Endothelial cell of umbilical vein (primary cell): Measurements from ENCODE around the gene SLTM. TPM values are rescaled to one million over a fixed set of nuclear protein-coding genes. Genes with fewer than 3 reads are reported as not detected.

Experiments
- BruUV-seq: library from RNA; stranded (reverse); fragments of 400-500 nt; replicated peaks from 2 replicates; lab custom pipeline; 2021; lab: Mats Ljungman, UMichigan
- CTCF ChIA-PET: fragments of 300-600, 350-600 bp; sonication (Branson Sonifier 250); formaldehyde crosslinking; loops from one replicate; lab custom pipeline; 2021; ENCODE audit warnings: antibody characterized with exemption, inconsistent platforms; lab: Charles Lee
- POLR2A ChIA-PET: fragments of 300-600, 350-600 bp; sonication (Branson Sonifier 250); formaldehyde crosslinking; loops from one replicate; lab custom pipeline; 2021; ENCODE audit warnings: antibody characterized with exemption, inconsistent platforms; lab: Charles Lee
- DNase-seq: peaks from one replicate; pipeline ENCODE4 v3.0.0-alpha.2; 2011; ENCODE audit warnings: low read depth, low spot score
- FAIRE-seq: peaks from 2 replicates; lab custom pipeline; 2011; peaks lifted over from hg19 to GRCh38; lab: Jason Lieb, UNC
- H2AFZ ChIP-seq: 2 replicates; pipeline ENCODE4 v1.6.0; 2012; ENCODE audit warnings: low read depth, low read length, control low read depth, inconsistent platforms
- H3K27ac ChIP-seq: 2 replicates; pipeline ENCODE4 v1.5.1; 2011; ENCODE audit warnings: low read depth, mild to moderate bottlenecking, control low read depth, low read length, moderate library complexity; ENCODE audit not compliant: insufficient read depth
- H3K27me3 ChIP-seq, 2 experiments: 2 replicates each; pipeline versions ENCODE4 v1.6.0 to v1.6.1; 2011; ENCODE audit warnings: low read length in 2 of 2, mixed read lengths in 1 of 2; ENCODE audit not compliant: control insufficient read depth in 2 of 2, insufficient read depth in 2 of 2
- H3K36me3 ChIP-seq, 2 experiments: 2 replicates in 1 of 2; 3 replicates in 1 of 2; pipeline ENCODE4 v1.5.1; 2011; ENCODE audit warnings: low read length in 2 of 2, mild to moderate bottlenecking in 1 of 2, moderate library complexity in 1 of 2; ENCODE audit not compliant: control insufficient read depth in 2 of 2, insufficient read depth in 2 of 2; ENCODE audit errors: extremely low read depth in 1 of 2
- H3K4me1 ChIP-seq: 3 replicates; pipeline ENCODE4 v1.5.1; 2011; ENCODE audit warnings: mild to moderate bottlenecking, low read length; ENCODE audit not compliant: control insufficient read depth, insufficient read depth; ENCODE audit errors: extremely low read depth
- H3K4me2 ChIP-seq: 2 replicates; pipeline ENCODE4 v1.6.1; 2011; ENCODE audit warnings: low read length, control low read depth, mixed read lengths; ENCODE audit not compliant: insufficient read depth
- H3K4me3 ChIP-seq, 3 experiments: fragments of 200-600 bp in 1 of 3; sonication (generic), shearing (Covaris generic) in 1 of 3; replicated peaks in 1 of 3; 2 replicates each; pipeline ENCODE4 v1.5.1; 2011 to 2016; ENCODE audit warnings: control low read depth in 3 of 3, low read length in 3 of 3, mild to moderate bottlenecking in 2 of 3, inconsistent platforms in 1 of 3, low read depth in 1 of 3, moderate library complexity in 1 of 3; ENCODE audit not compliant: insufficient read depth in 1 of 3
- H3K79me2 ChIP-seq: 2 replicates; pipeline ENCODE4 v1.6.0; 2012; ENCODE audit warnings: low read length, inconsistent platforms; ENCODE audit not compliant: control insufficient read depth, insufficient read depth
- H3K9ac ChIP-seq: replicated peaks from 2 replicates; pipeline ENCODE3; 2011; ENCODE audit warnings: low read length, control low read depth; ENCODE audit not compliant: insufficient read depth; ENCODE audit errors: extremely low read depth
- H3K9me1 ChIP-seq: replicated peaks from 3 replicates; pipeline ENCODE4 v1.6.0; 2011; ENCODE audit warnings: mild to moderate bottlenecking, low read length; ENCODE audit not compliant: control insufficient read depth, insufficient read depth; ENCODE audit errors: extremely low read depth
- H3K9me3 ChIP-seq: replicated peaks from 2 replicates; pipeline ENCODE4 v1.5.1; 2012; ENCODE audit warnings: low read length, inconsistent platforms; ENCODE audit not compliant: control insufficient read depth, insufficient read depth
- H4K20me1 ChIP-seq: replicated peaks from 2 replicates; pipeline ENCODE3; 2011; ENCODE audit warnings: mild to moderate bottlenecking, low read length; ENCODE audit not compliant: control insufficient read depth, insufficient read depth; ENCODE audit errors: extremely low read depth
- EZH2 ChIP-seq: IDR thresholded peaks from 2 replicates; pipeline ENCODE4 v1.6.1; 2012; ENCODE audit warnings: borderline replicate concordance, low read depth, mild to moderate bottlenecking, moderate library complexity, low read length, inconsistent platforms; ENCODE audit not compliant: severe bottlenecking
- FOS ChIP-seq: IDR thresholded peaks from 2 replicates; pipeline ENCODE4 v1.6.1; 2011; ENCODE audit warnings: mild to moderate bottlenecking, low read length, moderate library complexity, borderline replicate concordance; ENCODE audit not compliant: insufficient read depth
- GATA2 ChIP-seq: IDR thresholded peaks from 2 replicates; pipeline ENCODE4 v1.7.0; 2011; ENCODE audit warnings: low read depth, mild to moderate bottlenecking, moderate library complexity, mixed read lengths, low read length; ENCODE audit not compliant: insufficient read length, insufficient read depth
- JUN ChIP-seq: IDR thresholded peaks from 2 replicates; pipeline ENCODE4 v1.6.1; 2011; ENCODE audit warnings: borderline replicate concordance, low read depth; ENCODE audit not compliant: insufficient read length, insufficient read depth
- MYC ChIP-seq: IDR thresholded peaks from one replicate; pipeline ENCODE4 v1.6.1; 2011; ENCODE audit warnings: mild to moderate bottlenecking, low read depth, low read length
- POLR2A ChIP-seq: IDR thresholded peaks from 2 replicates; pipeline ENCODE4 v1.6.1; 2012; ENCODE audit warnings: low read depth, mild to moderate bottlenecking, control low read depth, low read length
- POLR2AphosphoS5 ChIP-seq: IDR thresholded peaks from 2 replicates; pipeline ENCODE4 v1.6.1; 2012; ENCODE audit warnings: low read depth, mild to moderate bottlenecking, control low read depth, low read length, moderate library complexity; ENCODE audit not compliant: insufficient read depth
- dilution Hi-C: fragments of 300-500 bp; cut with MboI; formaldehyde crosslinking; loops from one replicate; pipeline ENCODE4 v1.15.0; 2019; ENCODE audit warnings: low sequenced_read_pairs; ENCODE audit not compliant: extremely low pct_ligation_motif_present
- intact Hi-C: fragments of 100-400 bp; cut with micrococcal nuclease; formaldehyde crosslinking; loops from one replicate; pipeline ENCODE4 v1.10.0; 2022
- polyA plus RNA-seq, 4 experiments: library from polyadenylated mRNA; depleted of rRNA in 3 of 4; stranded (reverse) in 3 of 4; unstranded in 1 of 4; fragments of >200 nt; gene quantifications; 2 replicates each; pipeline versions ENCODE4 v1.2.1 to v1.2.3, GENCODE V29; 2011 to 2012; ENCODE audit warnings: missing spikeins in 1 of 4
- total RNA-seq: library from RNA; stranded (reverse); gene quantifications from 2 replicates; pipeline ENCODE4 v1.2.3, GENCODE V29; 2021
- TF ChIP-seq, protein P1 (sequence below), 2 donors: IDR thresholded peaks; 1 replicate in 1 of 2; 2 replicates in 1 of 2; pipeline ENCODE4 v1.5.1; 2011; ENCODE audit warnings: low read length in 2 of 2, mild to moderate bottlenecking in 2 of 2, moderate library complexity in 2 of 2, control low read depth in 1 of 2, inconsistent platforms in 1 of 2, low read depth in 1 of 2; ENCODE audit not compliant: insufficient read depth in 1 of 2; ENCODE audit errors: extremely low read depth in 1 of 2
- TF ChIP-seq, protein P2 (sequence below): IDR thresholded peaks from 2 replicates; pipeline ENCODE4 v1.6.1; 2011; ENCODE audit not compliant: insufficient read depth, insufficient read length

SLTM gene
- total and polyA plus RNA-seq, 2 donors (not counting 3 experiments of a cell fraction or from before 2014, with no cell fraction given), result 28.1 to 93.0 TPM

DNA sequence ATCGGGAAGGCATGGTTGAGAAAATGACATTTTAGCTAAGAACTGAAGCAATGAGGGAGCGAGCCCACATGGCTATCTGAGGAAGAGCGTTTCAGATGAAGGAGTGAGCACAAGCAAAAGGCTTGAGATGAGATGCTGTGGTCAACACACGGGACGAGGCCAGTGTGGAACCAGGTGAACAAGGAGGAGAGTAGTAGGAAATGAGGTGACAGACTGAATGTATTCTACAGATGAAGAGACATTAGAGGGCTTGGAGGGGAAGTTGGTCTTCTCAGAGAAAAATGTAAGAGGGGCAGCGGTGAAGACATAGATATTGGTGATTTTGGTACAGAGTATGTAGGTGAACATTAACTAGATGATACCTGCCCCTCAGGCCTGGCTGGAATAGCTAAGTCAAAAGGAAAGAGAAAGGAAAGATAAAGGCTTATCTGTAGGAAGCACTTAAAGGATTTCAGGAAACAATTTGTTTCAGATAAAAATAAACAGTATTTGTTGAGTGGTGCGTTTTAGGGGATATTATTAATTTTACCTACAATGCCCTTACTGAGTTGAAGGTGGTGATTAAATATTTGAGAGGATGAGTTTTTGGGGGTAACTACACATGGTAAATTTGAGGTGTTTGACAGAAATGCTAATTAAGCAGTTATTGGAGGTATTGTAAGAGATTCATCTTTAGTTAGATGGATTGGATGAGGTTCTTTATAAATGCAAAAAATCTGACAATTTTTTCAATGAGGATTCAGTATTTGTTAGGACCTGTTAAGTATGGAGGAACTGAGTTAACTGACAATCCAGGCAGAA is 57.0 kb downstream of the SLTM start:
- POLR2A ChIA-PET, result no interaction called here
- dilution Hi-C loops, result no loop called here

More for the DNA sequence above, 57.0 kb downstream of the SLTM start:
- Histone ChIP-seq H3K79me2 (no peaks in the 10 kb centered on the region), H3K4me3 (no peak overlapping the region), H2AFZ (no peak overlapping the region), H3K4me1 (no peaks in the 10 kb centered on the region), H3K9me3 (no peaks in the 10 kb centered on the region), H4K20me1 (no peaks in the 10 kb centered on the region), H3K4me2 (no peak overlapping the region), H3K36me3 (peaks cover 12 to 16% of the 10 kb centered on the region in 2 experiments), H3K27ac (no peak overlapping the region), H3K9ac (no peak overlapping the region), H3K27me3 (no peaks in the 10 kb centered on the region), H3K9me1 (no peaks in the 10 kb centered on the region)
- DNase-seq (no peak), FAIRE-seq (no peak)
- no TSS peak for BruUV-seq
- intact Hi-C loops, result loop anchor here (5.0 kb wide), 2 partner anchors 104 to 649 kb away; partner anchors contain the start of gene MINDY2
- CTCF ChIA-PET, result interaction anchor here (1.0 to 2.5 kb wide), 2 partner anchors 648 to 649 kb away, joined by 3 to 6 read pairs; no protein-coding TSS in a partner anchor
- no peak for TF ChIP-seq MYC
- no peak for TF ChIP-seq POLR2A
- no peak for TF ChIP-seq GATA2
- no peak for TF ChIP-seq FOS
- no peak for TF ChIP-seq EZH2
- no peak for TF ChIP-seq POLR2AphosphoS5
- TF ChIP-seq, protein P1, sequence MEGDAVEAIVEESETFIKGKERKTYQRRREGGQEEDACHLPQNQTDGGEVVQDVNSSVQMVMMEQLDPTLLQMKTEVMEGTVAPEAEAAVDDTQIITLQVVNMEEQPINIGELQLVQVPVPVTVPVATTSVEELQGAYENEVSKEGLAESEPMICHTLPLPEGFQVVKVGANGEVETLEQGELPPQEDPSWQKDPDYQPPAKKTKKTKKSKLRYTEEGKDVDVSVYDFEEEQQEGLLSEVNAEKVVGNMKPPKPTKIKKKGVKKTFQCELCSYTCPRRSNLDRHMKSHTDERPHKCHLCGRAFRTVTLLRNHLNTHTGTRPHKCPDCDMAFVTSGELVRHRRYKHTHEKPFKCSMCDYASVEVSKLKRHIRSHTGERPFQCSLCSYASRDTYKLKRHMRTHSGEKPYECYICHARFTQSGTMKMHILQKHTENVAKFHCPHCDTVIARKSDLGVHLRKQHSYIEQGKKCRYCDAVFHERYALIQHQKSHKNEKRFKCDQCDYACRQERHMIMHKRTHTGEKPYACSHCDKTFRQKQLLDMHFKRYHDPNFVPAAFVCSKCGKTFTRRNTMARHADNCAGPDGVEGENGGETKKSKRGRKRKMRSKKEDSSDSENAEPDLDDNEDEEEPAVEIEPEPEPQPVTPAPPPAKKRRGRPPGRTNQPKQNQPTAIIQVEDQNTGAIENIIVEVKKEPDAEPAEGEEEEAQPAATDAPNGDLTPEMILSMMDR (IDR thresholded peaks at IDR 0.05; ENCODE audit: extremely low read depth in 1 of 2, insufficient read depth in 1 of 2, low read depth in 1 of 2, low read length in 2 of 2), result no peak
- no peak for TF ChIP-seq JUN
- TF ChIP-seq, protein P2, sequence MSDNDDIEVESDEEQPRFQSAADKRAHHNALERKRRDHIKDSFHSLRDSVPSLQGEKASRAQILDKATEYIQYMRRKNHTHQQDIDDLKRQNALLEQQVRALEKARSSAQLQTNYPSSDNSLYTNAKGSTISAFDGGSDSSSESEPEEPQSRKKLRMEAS, result no peak
